Non-pigmented ciliary epithelial cell (primary cell): ENCODE measurements around the gene PTP4A1.

Experiments
- DNase-seq: peaks from one replicate; pipeline ENCODE4 v3.0.0-alpha.2; 2010; ENCODE audit warnings: low read depth

The PTP4A1 gene

DNA sequence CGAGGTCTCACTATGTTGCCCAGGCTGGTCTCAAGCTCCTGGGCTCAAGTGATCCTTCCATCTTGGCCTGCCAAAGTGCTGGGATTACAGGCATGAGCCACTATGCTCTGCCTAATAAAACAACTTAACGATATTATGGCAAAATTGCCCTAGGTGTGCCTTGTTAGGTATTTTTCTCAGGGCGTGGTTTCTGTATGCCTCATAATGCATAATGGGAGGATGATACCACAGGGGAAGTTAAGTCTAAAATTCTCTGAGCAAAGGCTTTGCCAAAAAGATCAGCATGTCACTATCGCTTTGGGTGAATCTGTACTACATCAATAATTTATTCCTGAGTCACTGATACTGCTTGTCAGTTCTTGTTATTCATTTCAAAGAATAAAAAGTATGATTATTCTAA, 15.9 kb upstream of the PTP4A1 start:
- no peak for DNase-seq

DNA sequence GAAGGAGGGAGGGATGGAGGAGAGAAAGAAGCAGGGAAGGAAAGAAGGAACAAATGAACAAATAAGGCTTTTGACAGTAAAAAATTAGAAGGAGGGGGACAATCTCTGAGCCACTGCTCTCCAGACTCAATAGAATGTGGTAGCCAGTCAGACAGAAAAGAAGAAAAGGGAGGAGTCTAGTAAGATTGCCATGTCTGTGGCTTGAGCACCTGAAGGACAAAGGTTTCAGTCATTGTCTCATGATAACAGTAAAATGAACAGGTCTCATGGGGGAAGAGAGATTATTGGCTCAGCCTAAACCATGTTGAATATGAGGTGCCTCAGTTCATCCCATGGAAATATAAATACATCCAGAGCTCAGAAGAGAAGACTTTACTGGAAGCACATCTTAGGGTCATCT, 14.0 kb upstream of the PTP4A1 start:
- DNase-seq: no peak

DNA sequence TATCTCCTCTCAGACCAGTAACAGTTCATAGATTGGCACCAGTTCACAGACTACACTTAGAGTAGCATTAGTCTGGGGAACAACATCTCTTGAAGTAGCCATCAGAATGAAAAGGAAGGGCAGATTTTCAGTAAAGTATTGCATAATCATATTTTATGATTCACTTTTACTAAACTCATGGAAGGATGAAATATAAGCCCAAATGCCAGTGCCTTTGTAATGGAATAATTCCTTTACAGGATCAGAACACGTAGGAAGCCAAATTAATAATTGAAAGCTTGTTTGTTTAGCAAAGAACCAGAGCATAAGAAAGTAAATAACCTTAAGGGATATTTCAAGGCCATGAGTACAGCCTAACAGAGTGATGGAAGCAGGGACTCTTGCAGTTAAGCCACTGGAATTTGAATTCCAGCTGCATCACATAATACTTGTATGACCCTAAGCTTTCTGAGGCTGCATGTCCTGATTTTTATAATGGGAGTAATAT, 11.4 kb upstream of the PTP4A1 start:
- DNase-seq: no peak

DNA sequence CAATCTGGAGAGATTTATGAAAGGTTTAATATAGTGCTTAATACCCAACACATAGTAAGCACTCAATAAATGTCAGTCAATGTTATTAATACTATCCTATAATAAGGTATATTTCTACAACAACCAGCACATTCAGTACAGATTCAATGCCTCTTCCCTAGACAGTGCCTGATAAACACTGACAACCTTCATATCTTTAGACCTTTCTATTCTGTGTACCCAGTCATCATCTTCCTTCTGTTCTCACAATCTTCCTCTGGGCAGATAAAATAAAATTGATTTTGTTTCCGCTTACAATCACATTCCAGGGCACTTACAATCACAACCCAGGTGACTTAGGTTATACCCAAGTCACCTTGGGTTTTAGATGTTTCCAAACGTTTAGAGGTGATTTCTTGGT, 11.0 kb upstream of the PTP4A1 start:
- no peak for DNase-seq

DNA sequence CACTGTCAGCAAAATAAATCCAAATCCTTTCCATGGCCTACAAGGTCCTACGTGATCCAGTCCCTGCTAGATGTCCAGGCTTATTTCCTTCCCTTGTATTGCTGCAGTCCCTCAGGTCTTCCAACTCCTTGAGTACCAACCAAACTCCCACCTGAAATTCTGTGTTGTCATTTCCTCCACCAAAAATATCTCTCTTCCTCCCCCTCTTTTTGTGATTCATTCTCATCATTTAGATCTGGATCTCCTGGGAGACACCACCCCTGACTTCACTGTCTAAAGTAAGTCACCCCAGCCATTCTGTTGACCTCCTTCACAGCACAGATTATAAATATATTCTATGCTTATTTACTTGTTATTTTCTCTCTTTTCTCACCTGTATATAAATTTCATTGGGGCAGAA, 9.0 kb upstream of the PTP4A1 start:
- no peak for DNase-seq

DNA sequence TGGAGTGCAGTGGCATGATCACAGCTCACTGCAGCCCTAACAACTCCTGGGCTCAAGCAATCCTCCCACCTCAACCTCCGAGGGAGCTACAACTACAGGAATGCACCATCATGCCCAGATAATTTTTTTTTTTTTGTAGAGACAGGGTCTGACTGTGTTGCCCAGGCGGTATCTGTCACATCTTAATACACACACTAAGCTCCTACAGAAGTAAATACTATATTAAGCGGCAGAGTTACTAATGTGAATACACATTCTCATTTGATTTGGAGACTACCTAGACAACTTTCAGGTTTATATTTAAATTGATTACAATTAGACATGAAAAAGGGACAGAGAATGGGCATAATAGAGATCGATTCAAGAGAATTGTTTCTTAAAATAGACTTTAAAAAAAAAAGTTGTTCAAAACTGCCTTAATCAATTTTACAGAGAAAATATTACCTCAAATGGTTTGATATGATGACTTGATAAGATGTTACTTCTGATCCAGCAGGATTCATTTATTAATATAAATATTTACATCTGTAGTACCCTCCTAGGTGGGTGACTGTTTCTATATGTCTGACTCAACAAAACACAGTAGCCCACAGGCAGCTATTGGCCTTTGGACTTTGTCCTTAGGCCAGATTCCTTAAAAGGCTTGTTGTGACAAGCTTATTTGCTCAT, 7.1 kb upstream of the PTP4A1 start:
- no peak for DNase-seq

DNA sequence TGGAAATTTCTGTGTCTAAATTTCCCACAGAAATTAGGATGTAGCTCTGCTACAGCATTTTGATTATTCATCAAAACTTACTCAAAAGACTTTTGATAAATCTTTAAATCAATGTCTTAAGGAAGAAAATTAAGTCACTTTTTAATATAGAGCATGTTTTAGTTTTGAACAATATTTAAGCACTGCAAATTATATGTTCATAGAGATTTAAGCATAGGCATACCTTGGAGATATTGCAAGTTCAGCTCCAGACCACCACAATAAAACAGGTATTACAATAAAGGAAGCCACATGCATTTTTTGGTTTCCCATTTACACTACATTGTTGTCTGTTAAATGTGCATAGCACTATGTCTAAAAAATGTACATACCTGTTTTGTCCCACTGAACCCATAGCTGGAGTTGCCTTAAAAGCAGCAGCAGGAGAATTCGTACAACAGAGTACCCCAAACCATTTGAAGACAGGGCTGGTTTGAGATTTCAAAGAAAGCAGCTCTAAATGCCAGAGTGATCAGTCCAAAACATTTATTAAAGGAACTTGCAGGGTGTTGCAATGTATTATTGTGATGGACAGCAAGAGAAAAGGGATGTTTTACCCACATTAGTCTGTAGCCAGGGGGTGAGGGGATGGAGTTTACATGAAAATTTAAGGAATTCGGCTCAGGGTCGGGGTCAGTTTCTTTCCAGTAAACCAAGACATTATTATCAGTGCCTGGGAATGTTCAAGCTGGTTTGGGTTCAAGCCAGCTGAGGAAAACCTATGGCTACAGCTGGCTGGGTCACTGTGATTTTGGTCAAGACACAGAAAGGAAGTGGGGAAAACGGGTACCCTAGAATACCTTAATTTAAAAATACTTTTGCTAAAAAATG, 6.3 kb upstream of the PTP4A1 start:
- no peak for DNase-seq

DNA sequence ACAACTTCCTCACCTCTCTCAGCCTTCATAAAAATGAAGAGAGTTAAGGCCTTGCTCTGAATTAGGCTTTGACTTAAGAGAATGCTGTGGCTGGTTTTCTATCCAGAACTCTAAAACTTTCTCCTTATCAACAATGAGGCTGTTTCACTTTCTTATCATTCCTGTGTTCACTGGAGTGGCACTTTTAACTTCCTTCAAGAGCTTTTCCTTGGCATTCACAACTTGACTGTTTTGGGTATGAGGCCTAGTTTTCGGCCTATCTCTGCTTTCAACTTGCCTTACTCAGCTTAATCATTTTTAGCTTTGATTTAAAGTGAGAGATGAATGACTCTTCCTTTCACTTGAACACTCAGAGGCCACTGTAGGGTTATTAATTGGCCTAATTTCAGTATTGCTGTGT, 4.3 kb upstream of the PTP4A1 start:
- no peak for DNase-seq

DNA sequence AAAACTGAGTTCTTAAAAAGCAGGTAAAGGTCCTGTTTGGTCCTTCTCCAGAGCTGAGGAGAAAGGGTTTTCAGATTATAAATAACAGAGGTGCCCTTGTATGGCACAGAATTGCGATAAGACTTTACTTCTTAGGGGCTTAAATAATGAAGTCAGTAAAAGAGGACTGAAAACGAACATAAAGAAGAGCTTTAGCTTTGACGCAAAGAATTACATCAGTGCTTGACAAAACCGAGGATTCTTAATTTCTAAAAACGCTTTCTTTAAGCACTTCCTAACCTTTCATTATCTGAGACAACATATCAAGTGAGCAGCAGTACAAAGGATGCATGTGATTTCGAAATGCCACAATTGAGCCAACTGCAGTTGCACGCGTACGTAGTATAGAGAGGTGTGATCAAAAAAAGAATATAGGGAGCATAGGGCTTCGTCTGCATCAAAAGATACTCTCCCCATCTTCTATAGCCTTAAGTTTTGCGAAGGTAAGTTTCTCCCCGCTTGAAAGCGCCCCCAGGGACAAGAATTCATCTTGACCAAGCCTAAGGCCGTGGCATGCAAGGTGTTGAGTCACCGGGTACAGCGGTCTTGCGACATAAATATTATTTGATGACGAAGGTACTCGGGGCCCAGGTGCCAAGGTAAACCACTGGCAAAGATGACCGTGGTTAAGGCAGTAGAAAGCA, 778 bp upstream of the PTP4A1 start:
- no peak for DNase-seq

DNA sequence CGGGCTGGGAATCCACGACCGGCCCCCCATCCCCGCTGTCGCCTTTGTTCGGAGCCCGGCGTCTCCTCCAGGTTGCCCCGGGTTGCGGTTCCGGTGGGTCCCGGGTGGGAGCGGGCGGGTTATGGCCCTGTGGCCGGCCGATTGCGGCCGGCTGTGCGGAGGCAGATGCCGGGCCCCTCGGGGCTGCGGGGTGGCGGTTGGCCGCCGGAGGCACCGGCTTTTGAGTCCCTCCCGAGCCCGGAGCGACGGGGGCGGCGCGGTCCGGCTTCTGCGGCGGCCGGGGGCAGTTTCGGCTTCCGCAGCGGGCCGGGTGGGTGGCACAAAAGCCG, 431 bp downstream of the PTP4A1 start:
- no peak for DNase-seq

DNA sequence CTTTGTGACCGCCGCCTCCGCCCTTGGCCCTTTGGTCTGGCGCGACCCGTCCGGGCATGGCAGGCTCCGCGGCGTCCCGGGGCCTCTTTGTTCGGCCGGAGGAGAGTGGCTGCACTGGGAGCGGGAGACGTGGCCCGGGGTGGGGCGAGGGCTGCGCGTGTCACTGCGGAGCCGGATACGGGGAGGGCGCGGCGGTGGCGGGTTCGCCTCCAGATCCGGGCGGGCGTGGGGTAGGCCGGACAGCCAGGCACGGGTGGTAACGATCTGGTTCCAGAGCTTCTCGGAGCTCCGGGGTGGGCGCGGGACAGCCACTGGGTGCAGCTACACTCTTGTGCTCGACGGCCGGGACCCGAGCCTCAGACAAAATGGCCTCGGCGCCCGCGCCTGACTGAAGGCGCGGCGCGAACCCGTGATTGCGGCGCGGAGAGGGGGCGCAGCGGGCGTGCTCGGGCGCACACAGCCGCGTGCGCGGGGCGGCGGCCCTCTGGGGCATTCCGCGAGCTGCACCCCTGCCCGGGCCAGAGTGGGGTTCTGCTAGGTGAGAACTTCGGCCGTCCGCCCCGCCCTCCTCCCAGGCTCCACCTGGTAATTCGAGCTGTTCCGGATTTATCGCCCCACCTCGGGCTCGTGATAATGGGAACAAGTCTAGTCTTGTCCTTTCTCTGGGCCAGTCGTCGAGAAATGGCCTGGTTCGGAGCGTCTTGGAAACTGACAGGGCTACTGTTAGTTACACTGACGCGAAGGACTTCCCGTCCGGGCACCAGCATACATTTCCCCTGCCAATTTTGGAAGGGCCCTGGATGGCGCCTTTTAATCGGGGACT, 1.0 kb downstream of the PTP4A1 start:
- DNase-seq: no peak

DNA sequence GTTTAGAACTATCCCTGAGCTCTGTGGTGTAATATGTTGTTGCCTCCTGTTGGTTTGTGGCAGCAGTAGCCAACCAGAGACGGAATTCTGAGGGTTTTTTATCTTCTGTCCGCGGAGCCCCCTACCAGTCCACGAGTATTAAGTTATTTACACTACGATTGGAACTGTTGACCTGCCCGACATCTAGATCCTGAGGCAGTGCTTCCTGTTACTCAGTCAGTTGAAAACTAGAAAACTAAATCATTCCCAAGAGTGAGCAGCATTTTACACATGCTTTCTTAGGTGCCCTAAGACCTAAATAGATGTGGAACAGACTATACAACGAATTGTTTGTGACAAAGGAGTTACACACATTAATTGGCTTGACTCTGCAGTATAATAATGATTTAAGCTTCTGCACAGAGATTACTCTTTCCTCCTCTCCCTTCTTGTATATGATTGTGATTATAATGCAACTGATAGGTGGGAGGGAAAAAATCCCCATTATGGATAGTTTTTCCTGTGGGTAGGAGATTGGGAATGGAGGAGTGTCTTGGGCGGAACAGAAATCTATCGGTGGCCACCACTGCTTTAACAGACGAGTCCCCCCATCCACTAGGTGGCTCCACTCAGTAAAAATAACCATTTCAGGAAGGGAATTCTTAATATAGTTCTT, 1.7 kb downstream of the PTP4A1 start:
- DNase-seq: no peak

DNA sequence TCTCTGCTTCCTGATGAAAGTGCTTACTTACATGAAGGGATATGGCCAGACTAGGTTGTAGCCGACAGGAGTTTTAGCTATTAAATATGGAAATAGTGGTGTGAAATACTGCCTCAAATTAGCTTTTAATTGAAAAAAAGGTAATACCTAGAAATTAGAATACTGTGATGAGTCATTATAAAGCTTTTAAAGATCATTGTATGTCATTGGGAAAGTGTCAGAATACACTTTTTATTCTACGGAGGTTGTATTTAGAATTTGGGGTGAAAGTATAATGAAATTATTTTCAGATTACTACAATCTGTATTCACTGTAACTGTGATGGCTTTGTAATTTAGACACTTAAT, 2.2 kb downstream of the PTP4A1 start:
- DNase-seq: no peak

DNA sequence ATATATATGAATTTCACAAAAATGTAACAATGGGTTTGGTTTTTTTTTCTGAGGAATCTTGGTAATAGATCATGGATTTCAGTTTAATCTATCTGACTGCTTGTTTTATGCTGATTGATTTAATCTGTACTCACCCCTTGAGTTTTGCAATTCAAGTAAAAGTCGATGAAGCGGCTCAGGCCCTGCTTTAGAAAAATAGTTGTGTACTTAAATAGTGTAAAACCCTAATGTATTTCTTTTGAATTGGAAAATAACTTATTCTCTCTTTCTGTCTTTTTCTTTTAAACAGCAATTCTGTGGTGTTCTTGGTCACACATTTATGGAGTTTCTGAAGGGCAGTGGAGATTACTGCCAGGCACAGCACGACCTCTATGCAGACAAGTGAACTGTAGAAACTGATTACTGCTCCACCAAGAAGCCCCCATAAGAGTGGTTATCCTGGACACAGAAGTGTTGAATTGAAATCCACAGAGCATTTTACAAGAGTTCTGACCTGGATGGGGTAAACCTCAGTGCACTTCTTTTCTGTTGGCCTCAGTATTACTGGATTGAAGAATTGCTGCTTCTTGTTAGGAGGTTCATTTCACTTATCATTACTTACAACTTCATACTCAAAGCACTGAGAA, 4.0 kb downstream of the PTP4A1 start:
- no peak for DNase-seq

DNA sequence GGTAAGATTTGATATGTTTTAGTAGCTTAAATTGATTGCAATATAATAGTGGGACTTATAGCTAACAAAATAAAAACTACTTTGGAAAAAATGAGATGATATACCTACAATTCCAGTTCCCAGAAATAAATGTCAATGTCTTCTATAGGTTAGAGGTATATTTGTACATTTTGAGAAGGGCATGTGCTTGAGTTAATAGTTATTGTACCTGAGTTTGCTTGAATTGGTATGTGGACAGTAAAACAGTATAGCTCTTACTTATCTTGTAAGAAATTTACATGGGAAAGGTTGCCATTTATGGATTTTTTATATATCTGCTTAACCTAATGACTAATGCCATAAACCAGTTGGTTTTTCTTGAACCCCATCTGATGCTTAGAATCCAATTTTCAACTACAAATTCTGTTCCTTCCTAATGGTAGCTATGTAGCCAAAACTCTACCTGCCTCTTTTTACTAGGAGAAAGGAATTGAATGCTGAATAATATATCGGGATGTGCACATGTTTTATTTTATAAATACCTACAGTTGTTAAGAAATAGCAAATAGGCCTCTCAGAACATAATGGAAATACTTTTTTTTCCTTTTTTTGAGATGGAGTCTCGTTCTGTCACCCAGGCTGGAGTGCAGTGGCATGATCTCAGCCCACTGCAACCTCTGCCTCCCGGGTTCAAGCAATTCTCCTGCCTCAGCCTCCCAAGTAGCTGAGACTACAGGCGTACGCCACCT, 4.9 kb downstream of the PTP4A1 start:
- DNase-seq: no peak

DNA sequence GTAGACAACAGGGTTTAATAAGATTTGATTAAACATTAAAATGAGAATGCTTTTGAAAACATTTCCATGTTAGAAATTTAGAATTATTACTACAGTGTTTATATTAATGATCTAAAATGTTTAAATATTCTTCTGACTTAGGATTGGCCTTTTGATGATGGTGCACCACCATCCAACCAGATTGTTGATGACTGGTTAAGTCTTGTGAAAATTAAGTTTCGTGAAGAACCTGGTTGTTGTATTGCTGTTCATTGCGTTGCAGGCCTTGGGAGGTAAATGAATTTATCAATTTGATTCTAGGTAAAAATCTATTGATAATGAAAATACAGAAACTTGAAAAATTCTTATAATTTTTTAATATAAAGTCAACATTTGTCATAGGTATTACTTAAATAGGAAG, 6.5 kb downstream of the PTP4A1 start:
- DNase-seq: no peak

DNA sequence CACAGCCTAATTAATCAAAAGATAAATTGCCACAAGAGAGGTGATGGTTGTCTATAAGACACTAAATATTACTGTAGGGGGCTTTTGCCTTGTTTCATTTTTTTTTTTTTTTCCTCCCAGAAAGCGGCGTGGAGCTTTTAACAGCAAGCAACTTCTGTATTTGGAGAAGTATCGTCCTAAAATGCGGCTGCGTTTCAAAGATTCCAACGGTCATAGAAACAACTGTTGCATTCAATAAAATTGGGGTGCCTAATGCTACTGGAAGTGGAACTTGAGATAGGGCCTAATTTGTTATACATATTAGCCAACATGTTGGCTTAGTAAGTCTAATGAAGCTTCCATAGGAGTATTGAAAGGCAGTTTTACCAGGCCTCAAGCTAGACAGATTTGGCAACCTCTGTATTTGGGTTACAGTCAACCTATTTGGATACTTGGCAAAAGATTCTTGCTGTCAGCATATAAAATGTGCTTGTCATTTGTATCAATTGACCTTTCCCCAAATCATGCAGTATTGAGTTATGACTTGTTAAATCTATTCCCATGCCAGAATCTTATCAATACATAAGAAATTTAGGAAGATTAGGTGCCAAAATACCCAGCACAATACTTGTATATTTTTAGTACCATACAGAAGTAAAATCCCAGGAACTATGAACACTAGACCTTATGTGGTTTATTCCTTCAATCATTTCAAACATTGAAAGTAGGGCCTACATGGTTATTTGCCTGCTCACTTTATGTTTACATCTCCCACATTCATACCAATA, 7.8 kb downstream of the PTP4A1 start:
- no peak for DNase-seq

DNA sequence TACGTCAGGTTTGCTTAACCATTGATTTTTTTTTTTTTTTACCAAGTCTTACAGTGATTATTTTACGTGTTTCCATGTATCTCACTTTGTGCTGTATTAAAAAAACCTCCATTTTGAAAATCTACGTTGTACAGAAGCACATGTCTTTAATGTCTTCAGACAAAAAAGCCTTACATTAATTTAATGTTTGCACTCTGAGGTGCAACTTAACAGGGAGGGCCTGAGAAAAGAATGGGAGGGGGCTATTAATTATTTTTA, 8.4 kb downstream of the PTP4A1 start:
- no peak for DNase-seq

DNA sequence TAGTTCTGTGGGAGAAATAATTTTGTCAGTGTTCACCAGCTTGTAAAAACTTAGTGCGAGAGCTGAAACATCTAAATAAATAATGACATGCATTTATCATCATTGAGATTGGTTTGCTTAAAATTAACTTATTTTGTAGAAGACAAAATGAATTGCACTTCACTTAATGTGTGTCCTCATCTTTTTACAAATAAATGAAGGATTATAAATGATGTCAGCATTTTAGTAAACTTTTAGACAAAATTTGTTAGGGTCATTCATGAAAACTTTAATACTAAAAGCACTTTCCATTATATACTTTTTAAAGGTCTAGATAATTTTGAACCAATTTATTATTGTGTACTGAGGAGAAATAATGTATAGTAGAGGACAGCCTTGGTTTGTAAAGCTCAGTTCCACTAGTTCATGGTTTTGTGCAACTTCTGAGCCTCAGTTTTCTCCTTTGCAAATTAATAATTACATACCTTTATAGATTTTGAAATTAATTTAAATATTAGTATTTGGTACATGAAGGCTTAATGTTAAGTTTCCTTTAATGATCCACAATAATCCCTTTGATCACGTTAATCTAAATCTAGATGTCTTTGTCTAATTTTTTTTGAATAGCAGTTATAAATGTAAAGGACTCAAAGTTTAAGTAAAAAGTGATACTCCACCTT, 9.2 kb downstream of the PTP4A1 start:
- no peak for DNase-seq
